Measurements from ENCODE around the gene OR6N2.

The OR6N2 gene

GRCh38 chr1:158781104-158781503 is at the start of gene OR6N2:
Gene OR6N2 (minus strand): TSS chr1:158781204. CDS start chr1:158777635, 3,569 bp downstream.
- DNase-seq = no peak

- no peak for DNase-seq
These were observed 49.2 kb upstream of the OR6N2 start for GRCh38 chr1:158830074-158830677.

DNA sequence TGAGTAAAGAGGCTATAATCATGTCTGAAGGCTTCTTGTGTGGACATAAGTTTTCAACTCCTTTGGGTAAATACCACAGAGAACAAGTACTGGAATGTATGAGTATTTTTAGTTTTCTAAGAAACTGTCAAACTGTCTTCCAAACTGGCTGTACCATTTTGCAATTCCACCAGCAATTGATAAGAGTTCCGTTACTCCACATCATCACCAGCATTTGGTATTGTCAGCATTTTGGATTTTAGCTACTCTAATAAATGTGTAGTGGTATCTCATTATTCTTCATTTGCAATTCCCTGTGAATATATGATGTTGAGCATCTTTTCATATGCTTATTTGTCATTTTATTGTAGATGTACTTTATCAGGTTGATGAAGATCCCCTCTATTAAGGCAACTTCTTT is 40.7 kb upstream of the OR6N2 start:
- no peak for DNase-seq

DNA sequence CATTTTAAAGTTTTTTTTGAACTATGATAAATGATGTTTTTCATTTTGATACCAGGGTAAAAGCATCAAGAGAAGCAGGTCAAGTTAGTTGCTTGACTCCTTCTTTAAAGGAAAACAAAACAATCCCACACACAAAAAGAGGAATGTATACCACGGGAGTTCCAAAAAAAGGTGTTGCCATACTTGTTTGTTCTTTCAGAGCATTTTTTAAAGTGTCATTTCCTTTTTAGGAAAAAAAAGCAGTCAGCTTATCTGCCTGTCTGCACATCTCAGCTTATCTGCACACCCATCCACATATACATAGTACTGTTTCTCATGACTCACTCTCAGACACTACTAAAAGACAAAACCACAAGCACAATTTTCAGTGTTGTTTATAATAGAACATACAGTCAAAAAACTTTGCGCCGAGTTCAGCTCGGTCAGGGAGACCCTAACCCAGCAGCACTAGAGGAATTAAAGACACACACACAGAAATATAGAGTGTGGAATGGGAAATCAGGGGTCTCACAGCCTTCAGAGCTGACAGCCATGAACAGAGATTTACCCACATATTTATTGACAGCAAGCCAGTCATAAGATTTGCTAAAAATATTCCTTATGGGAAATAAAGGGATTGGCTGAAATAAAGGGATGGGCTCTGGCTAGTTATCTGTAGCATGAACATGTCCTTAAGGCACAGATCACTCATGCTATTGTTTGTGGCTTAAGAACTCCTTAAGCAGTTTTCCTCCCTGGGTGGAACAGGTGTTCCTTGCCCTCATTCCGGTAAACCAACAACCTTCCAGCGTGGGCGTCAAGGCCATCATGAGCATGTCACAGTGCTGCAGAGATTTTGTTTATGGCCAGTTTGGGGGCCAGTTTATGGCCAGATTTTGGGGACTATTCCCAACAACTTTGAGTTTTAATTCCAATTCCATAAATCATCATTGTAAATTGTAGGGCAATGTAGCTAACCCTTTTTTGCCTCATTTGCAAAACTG is 38.7 kb upstream of the OR6N2 start:
- peak; percentile 40 for DNase-seq

GRCh38 chr1:158818975-158819431 is 38.0 kb upstream of the OR6N2 start:
- DNase-seq = no peak

DNA sequence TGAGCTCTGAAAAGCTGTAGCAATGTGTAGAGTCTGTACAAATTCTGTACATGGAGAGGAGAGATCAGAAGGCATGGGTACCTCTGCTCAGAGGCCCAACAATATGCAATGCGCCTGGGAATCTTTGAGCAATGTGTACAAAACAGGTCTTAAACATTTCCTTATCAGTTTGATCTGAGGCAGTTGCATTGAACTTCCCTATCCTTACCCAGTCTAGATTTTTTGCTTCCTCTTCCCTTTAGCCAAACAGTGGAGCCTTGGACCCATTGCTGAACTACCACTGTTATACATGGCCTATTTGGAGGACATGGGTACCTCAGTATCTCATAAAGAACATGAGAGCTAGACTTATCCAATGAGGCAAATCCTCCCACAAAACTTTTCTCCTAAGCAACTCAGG is 37.6 kb upstream of the OR6N2 start:
- DNase-seq = peak; percentile 75

DNA sequence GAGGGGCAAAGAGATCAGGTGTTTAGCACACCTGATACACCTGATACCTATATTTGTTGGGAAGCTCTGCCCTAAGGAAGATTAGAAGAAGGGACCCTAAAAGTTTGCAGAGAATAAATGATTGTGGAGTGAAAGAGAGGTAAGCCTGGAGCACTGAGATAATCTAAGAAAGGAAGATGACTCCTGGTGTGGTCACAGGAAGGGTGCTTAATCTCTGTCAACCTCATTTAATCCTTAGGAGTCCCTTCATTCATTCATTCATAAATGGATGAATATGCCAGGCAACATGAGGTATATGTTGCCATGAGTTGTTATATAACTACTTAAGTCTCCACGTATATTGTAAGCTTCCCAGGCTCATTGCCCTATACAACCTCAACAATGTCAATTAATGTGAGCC is 34.0 kb upstream of the OR6N2 start:
- no peak for DNase-seq

DNA sequence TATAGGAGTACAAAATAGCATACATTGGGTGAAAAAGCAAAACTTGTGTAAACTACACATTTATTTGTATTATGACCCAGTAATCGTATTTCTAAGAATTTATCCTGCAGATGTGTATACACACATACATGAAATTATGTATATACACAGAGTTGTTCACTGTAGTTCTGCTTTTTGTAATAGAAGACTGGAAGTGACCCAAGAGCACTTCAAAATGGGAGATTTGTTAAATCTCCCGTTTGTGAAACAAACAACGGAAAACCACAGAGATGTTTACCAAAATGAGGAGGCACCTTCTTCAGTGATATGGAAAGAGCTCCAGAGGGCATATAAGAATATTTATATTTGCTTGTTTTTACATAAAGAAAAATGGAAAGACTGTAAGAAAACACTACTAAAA is 32.2 kb upstream of the OR6N2 start:
- DNase-seq = no peak

DNA sequence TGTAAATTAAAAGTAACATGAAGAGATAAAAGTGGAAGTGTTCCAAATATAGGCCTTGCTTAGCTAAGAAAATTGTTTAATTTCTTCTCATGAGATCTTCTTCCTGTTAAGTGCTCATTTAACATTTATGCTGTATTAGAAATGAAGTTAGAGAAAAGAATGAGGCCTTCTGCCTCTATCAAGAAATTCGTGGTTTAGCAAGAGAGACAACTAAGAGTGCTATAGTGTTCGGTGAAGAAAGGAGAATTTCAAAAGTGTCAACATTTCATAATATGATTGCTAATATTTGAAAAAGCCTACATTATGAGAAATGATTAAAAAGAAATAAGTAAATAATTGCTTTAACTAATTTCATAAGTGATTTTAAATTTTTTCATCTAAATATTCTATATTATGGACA is 31.3 kb upstream of the OR6N2 start:
- DNase-seq = no peak

- no peak for DNase-seq
These were observed 29.3 kb upstream of the OR6N2 start for GRCh38 chr1:158810311-158810710.

DNA sequence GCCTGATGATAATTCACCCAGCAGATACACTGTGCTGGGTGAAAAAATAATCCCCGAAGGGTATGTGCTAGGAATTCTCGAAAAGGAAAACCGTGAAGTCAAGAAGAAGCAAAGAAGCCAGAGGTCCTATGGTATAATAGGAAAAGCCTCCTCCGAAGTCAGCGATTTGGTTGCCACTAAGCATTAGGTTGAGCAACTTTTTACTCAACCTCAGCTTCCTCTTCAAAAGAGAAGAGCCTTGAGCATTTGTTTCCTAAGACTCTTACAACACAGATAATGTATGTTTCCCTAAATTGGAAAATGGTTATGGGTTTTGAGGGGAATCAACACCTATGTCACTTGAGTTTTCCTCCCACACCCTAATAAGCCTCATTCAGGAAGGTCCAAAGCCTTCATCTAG is 28.9 kb upstream of the OR6N2 start:
- peak; percentile 88 for DNase-seq

- DNase-seq = no peak
These were observed 28.3 kb upstream of the OR6N2 start for GRCh38 chr1:158809256-158809655.

GRCh38 chr1:158806916-158807536 is 26.0 kb upstream of the OR6N2 start:
- no peak for DNase-seq

- no peak for DNase-seq
These were observed 22.7 kb upstream of the OR6N2 start for GRCh38 chr1:158803678-158804077.

- DNase-seq = no peak
These were observed 20.4 kb upstream of the OR6N2 start for GRCh38 chr1:158801396-158801795.

DNA sequence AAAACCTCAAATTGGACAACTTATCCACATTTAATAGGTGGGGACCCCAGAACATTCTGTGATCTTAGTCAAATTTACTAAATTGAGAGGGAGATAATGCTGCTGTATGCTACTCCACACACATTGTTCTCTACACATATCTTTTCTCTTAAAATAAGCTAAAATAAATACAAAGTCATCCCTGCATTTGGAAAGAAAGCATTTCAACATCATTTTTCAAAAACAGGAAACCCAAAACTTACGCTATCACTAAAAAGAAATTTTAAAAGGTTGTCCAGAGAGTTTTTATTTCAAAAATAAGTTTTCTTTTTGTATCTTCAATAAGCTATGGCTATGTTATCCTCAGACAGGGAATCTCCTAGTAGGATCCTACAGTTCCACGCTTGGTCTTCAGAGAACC is 19.5 kb upstream of the OR6N2 start:
- no peak for DNase-seq

DNA sequence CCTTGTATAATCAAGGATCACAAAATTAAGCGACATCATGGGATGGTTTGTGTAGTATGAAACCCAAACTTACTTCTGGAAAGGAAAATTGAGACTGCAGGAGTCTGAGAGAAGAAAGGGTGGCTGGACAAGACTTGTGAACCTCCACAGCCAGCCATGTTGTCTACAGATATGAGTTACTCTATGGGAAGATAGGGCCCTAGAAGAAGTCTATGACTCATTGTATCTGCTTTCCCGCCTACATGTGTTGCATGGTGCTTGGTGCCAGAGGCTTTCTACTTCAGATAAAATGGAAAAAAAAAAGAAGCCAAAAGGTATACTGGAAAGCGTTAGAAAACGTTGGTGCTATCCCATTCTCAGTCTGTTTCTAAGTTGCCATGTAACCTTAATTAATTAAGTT is 18.7 kb upstream of the OR6N2 start:
- DNase-seq = no peak

DNA sequence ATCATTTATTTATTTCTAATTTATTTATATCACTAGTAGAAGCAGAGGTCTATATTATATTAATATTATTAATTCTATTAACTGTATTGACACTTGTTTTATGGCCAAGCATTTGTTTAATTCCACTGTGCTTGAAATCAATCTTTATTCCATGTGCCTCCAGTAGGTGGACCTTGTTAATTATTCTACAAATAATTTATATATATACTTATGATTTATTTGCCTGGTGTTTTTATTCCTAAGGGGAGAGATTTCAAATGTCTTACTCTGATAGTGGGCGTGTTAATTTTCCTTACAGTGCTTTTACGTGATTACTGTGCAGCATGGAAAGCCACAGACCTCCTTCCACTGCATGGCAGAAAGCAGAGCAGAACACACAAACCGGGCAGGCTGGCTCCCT is 17.5 kb upstream of the OR6N2 start:
- no peak for DNase-seq

DNA sequence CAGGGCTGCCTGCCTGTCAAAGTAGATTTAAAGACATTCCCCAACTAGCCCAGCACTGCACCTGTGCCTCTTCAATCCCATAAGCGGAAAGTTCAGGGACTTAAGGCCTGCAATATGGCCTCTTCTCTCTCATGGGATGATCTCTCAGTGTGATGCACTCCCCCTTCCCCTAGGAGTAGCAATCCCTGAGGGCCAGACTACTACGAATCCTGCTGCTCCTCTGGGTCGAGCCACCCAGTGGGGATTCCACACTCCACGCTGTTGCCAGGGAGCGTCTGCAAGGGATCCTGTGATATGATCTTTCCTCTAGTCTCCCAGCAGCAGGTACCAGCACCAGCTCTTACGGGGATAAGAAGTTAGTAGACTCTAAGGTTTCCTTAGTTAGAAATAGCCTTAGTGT is 13.2 kb upstream of the OR6N2 start:
- no peak for DNase-seq

- DNase-seq = no peak
These were observed 12.6 kb upstream of the OR6N2 start for GRCh38 chr1:158793604-158794003.

DNA sequence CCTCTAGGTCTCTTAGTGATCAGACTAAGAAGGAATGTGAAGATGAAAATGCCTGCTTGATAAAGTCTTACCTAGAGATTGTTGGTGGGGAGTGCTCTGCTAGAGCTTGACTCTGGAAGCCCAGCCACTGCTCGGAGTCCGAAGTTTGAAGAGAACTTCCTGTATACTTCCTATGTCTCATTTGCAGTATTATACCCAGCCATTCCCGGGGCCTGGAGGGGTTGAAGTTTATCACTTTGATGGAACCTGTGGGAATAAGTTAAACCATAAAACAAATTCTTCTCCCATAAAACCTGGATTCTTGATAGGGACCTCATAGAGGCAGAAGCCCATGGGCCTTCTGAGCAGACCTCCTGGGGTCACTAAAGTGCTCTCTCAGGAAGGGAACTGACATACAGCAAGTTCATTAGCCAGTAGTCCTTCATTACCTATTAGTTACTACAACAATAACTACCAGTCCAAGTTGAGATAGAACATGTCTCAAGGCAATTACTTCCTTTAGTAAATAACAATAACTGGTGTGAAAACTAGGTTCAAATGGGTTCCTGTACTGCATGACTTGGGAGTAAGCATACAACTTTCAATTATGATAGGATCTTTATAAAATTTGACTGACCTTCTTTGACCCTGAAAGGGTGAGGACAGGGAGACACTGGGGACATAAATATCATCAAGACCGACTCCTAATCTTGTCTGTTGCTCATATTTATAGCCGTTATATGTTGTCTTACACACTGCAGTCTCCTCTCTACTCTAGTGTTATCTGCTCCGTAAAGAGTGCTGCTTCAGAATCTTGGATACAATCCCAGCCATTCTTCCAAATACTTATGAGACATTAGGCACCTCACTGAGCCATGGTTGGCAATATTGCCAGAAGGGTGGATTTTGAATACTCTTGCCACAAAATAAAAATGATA is 8.8 kb downstream of the OR6N2 start, which contains the start of gene OR6N1:
TSS of gene OR6N1 (minus strand) at position 246 of the 917 bp plus-strand sequence. CDS start 5,513 bp downstream, outside the sequence.
- no peak for DNase-seq

DNA sequence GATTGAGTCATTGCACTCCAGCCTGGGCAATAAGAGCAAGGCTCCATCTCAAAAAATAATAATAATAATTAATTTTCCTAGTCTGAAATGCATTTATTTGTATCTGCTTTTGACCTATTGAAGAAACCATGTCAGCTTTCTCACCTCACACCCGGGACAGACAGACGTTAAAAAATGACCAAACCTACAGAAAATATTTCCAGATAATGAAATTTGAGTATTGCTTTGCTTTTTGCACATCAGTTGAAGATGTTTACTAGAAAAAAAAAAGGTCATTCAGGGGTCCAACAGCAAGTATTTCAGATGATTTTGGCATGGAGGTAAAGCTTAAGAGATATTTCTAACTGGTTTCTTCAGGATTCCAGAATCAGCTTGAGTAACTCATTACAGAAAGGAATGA is 26.6 kb downstream of the OR6N2 start, which contains the start of gene OR6K6:
TSS of gene OR6K6 (plus strand) at position 301 of the 400 bp plus-strand sequence. CDS start 168 bp downstream, outside the sequence.
- DNase-seq = no peak

Measured in SIG-M5 (cell line).